ENCODE data around the gene KCTD10. TPM values are rescaled to one million over a fixed set of nuclear protein-coding genes. Genes with fewer than 3 reads are reported as not detected.

The KCTD10 gene
- total RNA-seq, 1 donor from 2014 or later, result 51.1 TPM

DNA sequence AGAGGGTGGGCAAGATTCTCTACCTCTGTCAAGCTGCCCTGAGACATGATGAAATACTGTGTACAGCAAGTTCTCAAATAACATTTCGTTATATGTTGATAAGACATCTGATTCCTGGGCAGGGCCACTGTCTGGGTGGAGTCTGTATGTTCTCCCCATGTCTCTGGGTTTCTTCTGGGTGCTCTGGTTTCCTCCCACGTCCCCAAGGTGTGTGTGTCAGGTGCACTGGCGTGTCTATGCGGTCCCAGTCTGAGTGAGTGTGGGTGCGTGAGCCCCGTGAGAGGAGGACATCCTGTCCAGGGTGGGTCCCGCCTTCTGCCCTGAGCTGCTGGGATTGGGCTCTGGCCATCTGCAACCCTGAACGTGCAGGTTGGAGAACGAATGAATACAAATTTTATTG is 29.6 kb downstream of the KCTD10 start:
- H3K27ac Mint-ChIP-seq, result no peak overlapping the region
- no peak for DNase-seq (ENCODE audit: low spot score, unreplicated experiment)
- H3K4me3 Mint-ChIP-seq (ENCODE audit: low read depth), result no peak overlapping the region
- H3K36me3 Mint-ChIP-seq (ENCODE audit: insufficient read depth), result peaks cover 11% of the 10 kb centered on the region
- H3K9me3 Mint-ChIP-seq (ENCODE audit: low read depth), result no peaks in the 10 kb centered on the region
- H3K27me3 Mint-ChIP-seq, result no peaks in the 10 kb centered on the region
- no peaks in the 10 kb centered on the region for H3K4me1 Mint-ChIP-seq (ENCODE audit: low read depth)
- TF ChIP-seq, protein P1, sequence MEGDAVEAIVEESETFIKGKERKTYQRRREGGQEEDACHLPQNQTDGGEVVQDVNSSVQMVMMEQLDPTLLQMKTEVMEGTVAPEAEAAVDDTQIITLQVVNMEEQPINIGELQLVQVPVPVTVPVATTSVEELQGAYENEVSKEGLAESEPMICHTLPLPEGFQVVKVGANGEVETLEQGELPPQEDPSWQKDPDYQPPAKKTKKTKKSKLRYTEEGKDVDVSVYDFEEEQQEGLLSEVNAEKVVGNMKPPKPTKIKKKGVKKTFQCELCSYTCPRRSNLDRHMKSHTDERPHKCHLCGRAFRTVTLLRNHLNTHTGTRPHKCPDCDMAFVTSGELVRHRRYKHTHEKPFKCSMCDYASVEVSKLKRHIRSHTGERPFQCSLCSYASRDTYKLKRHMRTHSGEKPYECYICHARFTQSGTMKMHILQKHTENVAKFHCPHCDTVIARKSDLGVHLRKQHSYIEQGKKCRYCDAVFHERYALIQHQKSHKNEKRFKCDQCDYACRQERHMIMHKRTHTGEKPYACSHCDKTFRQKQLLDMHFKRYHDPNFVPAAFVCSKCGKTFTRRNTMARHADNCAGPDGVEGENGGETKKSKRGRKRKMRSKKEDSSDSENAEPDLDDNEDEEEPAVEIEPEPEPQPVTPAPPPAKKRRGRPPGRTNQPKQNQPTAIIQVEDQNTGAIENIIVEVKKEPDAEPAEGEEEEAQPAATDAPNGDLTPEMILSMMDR (IDR thresholded peaks at IDR 0.05; ENCODE audit: unreplicated experiment), result no peak

DNA sequence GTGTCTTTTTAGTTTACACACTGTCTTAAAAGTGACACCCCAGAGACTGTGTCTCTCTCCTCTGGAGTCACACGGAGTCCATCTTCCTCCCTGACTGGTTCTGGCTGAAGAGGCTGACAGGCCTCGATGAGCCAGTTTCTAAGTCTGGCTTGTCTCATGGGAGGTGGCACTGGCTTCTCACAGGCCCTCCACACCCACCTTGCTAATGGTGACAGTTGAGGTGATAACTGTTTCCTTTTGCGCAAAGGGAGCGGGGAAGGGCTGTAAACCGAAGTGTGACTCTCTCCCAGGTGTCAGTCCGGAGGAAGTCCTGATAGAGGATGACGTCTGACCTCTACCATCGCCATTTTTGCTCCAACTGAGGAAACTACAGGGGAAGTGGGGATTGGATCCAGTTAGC is 30.2 kb downstream of the KCTD10 start:
- TF ChIP-seq, protein P1 (IDR thresholded peaks at IDR 0.05; ENCODE audit: unreplicated experiment), result no peak
- no peak overlapping the region for H3K27ac Mint-ChIP-seq
- no peak for DNase-seq (ENCODE audit: low spot score, unreplicated experiment)
- H3K9me3 Mint-ChIP-seq (ENCODE audit: low read depth), result no peaks in the 10 kb centered on the region
- H3K36me3 Mint-ChIP-seq (ENCODE audit: insufficient read depth), result peaks cover 11% of the 10 kb centered on the region
- H3K4me1 Mint-ChIP-seq (ENCODE audit: low read depth), result no peaks in the 10 kb centered on the region
- H3K4me3 Mint-ChIP-seq (ENCODE audit: low read depth), result no peak overlapping the region
- no peaks in the 10 kb centered on the region for H3K27me3 Mint-ChIP-seq

DNA sequence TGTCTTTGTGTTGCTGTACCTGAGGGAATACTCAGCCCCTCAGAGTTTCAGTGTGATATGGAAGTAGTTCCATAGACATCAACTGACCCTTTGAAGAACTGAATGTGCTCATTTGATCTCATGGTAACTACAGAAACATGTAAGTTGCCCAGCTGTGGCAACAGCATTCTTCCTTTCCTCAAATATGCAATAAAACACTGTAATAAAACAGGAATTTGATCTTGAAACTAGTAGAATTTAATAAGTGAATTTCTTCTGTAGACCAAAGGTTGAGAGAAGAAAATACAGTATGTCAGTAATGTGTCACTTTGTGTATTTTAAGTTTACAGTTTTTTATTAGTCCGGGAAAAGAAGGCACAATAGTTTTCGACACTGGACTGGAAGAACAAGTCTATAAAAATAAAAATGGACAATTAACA is 31.9 kb downstream of the KCTD10 start:
- TF ChIP-seq, protein P1 (IDR thresholded peaks at IDR 0.05; ENCODE audit: unreplicated experiment), result no peak
- H3K27ac Mint-ChIP-seq, result no peak overlapping the region
- no peaks in the 10 kb centered on the region for H3K27me3 Mint-ChIP-seq
- no peaks in the 10 kb centered on the region for H3K9me3 Mint-ChIP-seq (ENCODE audit: low read depth)
- H3K4me3 Mint-ChIP-seq (ENCODE audit: low read depth), result no peak overlapping the region
- DNase-seq (ENCODE audit: low spot score, unreplicated experiment), result no peak
- no peaks in the 10 kb centered on the region for H3K4me1 Mint-ChIP-seq (ENCODE audit: low read depth)
- peaks cover 9% of the 10 kb centered on the region for H3K36me3 Mint-ChIP-seq (ENCODE audit: insufficient read depth)

DNA sequence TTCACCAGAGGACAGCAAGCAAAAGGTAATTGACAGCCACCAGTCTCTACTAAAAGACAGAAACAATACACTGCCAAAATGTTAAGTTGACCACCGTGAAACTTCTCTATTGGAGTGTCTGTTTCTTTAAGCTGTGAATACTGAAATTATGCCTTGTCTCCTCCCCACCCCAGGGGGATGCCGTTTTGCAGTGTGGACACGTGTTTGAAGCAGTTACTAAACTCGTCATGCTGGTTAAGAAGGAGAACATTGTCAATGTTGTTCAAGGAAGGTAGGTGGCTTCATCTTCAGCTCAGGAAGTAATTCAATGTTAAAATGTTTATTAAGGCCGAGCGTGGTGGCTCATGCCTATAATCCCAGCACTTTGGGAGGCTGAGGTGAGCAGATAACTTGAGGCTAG is 32.8 kb downstream of the KCTD10 start:
- Mint-ChIP-seq H3K4me3 (ENCODE audit: low read depth) (no peak overlapping the region), H3K36me3 (ENCODE audit: insufficient read depth) (peaks cover 5% of the 10 kb centered on the region), H3K9me3 (ENCODE audit: low read depth) (no peaks in the 10 kb centered on the region), H3K4me1 (ENCODE audit: low read depth) (no peaks in the 10 kb centered on the region), H3K27ac (no peak overlapping the region), H3K27me3 (no peaks in the 10 kb centered on the region)
- TF ChIP-seq, protein P1 (IDR thresholded peaks at IDR 0.05; ENCODE audit: unreplicated experiment), result no peak
- DNase-seq (ENCODE audit: low spot score, unreplicated experiment), result no peak

GRCh38 chr12:109443794-109444193 is 33.3 kb downstream of the KCTD10 start:
- Mint-ChIP-seq H3K4me1 (ENCODE audit: low read depth) (no peaks in the 10 kb centered on the region), H3K4me3 (ENCODE audit: low read depth) (no peak overlapping the region), H3K9me3 (ENCODE audit: low read depth) (no peaks in the 10 kb centered on the region), H3K36me3 (ENCODE audit: insufficient read depth) (peaks cover 2% of the 10 kb centered on the region), H3K27ac (no peak overlapping the region), H3K27me3 (no peaks in the 10 kb centered on the region)
- no peak for DNase-seq (ENCODE audit: low spot score, unreplicated experiment)
- TF ChIP-seq, protein P1 (IDR thresholded peaks at IDR 0.05; ENCODE audit: unreplicated experiment), result no peak
